Stimulated activated CD4-positive, alpha-beta T cell treated with anti-CD3 and anti-CD28 coated beads, TNF-alpha, amount 100 ng/mL, for 48 hours (primary cell): ENCODE data around the gene FNIP2.
"Not testable (repeated sequence)": the region's sequence is repeated elsewhere in the genome, so short reads cannot be mapped to it uniquely, and the experiment has no call there.

Experiments
- DNase-seq, 3 donors: peaks; one replicate each; pipeline ENCODE4 v3.0.0-alpha.2; 2020; ENCODE audit warnings: low read depth in 3 of 3

Gene FNIP2

GRCh38 chr4:158793021-158793420 is 24.2 kb downstream of the FNIP2 start:
- DNase-seq = no peak

GRCh38 chr4:158793430-158793829 is 24.6 kb downstream of the FNIP2 start:
- DNase-seq = not testable (repeated sequence)

- no peak for DNase-seq
These were observed 27.7 kb downstream of the FNIP2 start for GRCh38 chr4:158796370-158797140.

- DNase-seq = no peak
These were observed 29.2 kb downstream of the FNIP2 start for GRCh38 chr4:158798062-158798461.

GRCh38 chr4:158799013-158799770 is 30.4 kb downstream of the FNIP2 start:
- DNase-seq = no peak

GRCh38 chr4:158799856-158800255 is 31.0 kb downstream of the FNIP2 start:
- no peak for DNase-seq

GRCh38 chr4:158801066-158801465 is 32.2 kb downstream of the FNIP2 start:
- no peak for DNase-seq

GRCh38 chr4:158801677-158802076 is 32.9 kb downstream of the FNIP2 start:
- no peak for DNase-seq

- DNase-seq = no peak
These were observed 34.1 kb downstream of the FNIP2 start for GRCh38 chr4:158802914-158803313.

GRCh38 chr4:158805635-158806471 is 37.0 kb downstream of the FNIP2 start:
- no peak for DNase-seq

GRCh38 chr4:158807691-158808090 is 38.9 kb downstream of the FNIP2 start:
- no peak for DNase-seq

- DNase-seq = no peak
These were observed 39.6 kb downstream of the FNIP2 start for GRCh38 chr4:158808399-158808798.

GRCh38 chr4:158809208-158809607 is 40.4 kb downstream of the FNIP2 start:
- DNase-seq = not testable (repeated sequence)

GRCh38 chr4:158809611-158810486 is 41.0 kb downstream of the FNIP2 start:
- DNase-seq = no peak

GRCh38 chr4:158810487-158811215 is 41.8 kb downstream of the FNIP2 start:
- DNase-seq = no peak

GRCh38 chr4:158811216-158811540 is 42.4 kb downstream of the FNIP2 start:
- DNase-seq = no peak

- DNase-seq = no peak
These were observed 42.9 kb downstream of the FNIP2 start for GRCh38 chr4:158811704-158812103.

- DNase-seq = no peak
These were observed 43.3 kb downstream of the FNIP2 start for GRCh38 chr4:158812133-158812532.

GRCh38 chr4:158812543-158812942 is 43.7 kb downstream of the FNIP2 start:
- no peak for DNase-seq

- DNase-seq = no peak
These were observed 44.3 kb downstream of the FNIP2 start for GRCh38 chr4:158813113-158813512.

GRCh38 chr4:158814207-158814606 is 45.4 kb downstream of the FNIP2 start:
- DNase-seq = no peak
